GM23338 (cell line): Measurements from ENCODE around the gene NXN. TPM values are rescaled to one million over a fixed set of nuclear protein-coding genes. Genes with fewer than 3 reads are reported as not detected.

Experiments
- ATAC-seq: fragments of 200-7000 bp; cut with Tn5 transposase; 3 replicates; pipeline ENCODE4 v1.9.1; 2020
- DNase-seq: peaks from one replicate; pipeline ENCODE4 v3.0.0-alpha.2; 2015; ENCODE audit warnings: low spot score
- H2AFZ ChIP-seq: fragments of 200-600 bp; sonication (generic); 2 replicates; pipeline ENCODE4 v1.8.0; 2016; ENCODE audit warnings: antibody characterized with exemption, mild to moderate bottlenecking, moderate library complexity
- H3F3A ChIP-seq: fragments of 200-600 bp; sonication (generic); replicated peaks from 2 replicates; pipeline ENCODE4 v1.8.0; 2017; ENCODE audit warnings: antibody characterized with exemption, mixed run types, low read depth
- H3K27ac ChIP-seq: fragments of 200-600 bp; sonication (generic); 2 replicates; pipeline ENCODE4 v1.6.1; 2016; ENCODE audit warnings: low read depth
- H3K27me3 ChIP-seq: fragments of 200-600 bp; sonication (generic); 2 replicates; pipeline ENCODE4 v1.8.0; 2016; ENCODE audit warnings: mild to moderate bottlenecking, mixed run types, moderate library complexity; ENCODE audit not compliant: insufficient read depth
- H3K36me3 ChIP-seq: fragments of 200-600 bp; sonication (generic); 2 replicates; pipeline ENCODE4 v1.8.0; 2016; ENCODE audit warnings: mild to moderate bottlenecking; ENCODE audit not compliant: insufficient read depth
- H3K4me1 ChIP-seq: fragments of 200-600 bp; sonication (generic); 2 replicates; pipeline ENCODE4 v1.8.0; 2016; ENCODE audit warnings: mild to moderate bottlenecking, moderate library complexity; ENCODE audit not compliant: insufficient read depth
- H3K4me2 ChIP-seq: fragments of 200-600 bp; sonication (generic); 2 replicates; pipeline ENCODE4 v1.7.1; 2017; ENCODE audit warnings: mixed run types
- H3K4me3 ChIP-seq: fragments of 200-600 bp; sonication (generic); 2 replicates; pipeline ENCODE4 v1.6.1; 2016; ENCODE audit warnings: mixed run types
- H3K79me2 ChIP-seq: fragments of 200-600 bp; sonication (generic); replicated peaks from 2 replicates; pipeline ENCODE4 v1.8.0; 2017; ENCODE audit warnings: mild to moderate bottlenecking; ENCODE audit not compliant: insufficient read depth
- H3K9me2 ChIP-seq: fragments of 200-600 bp; sonication (generic); 2 replicates; pipeline ENCODE4 v1.8.0; 2017; ENCODE audit not compliant: insufficient read depth
- H4K20me1 ChIP-seq: fragments of 200-600 bp; sonication (generic); replicated peaks from 2 replicates; pipeline ENCODE4 v1.8.0; 2017; ENCODE audit warnings: mild to moderate bottlenecking; ENCODE audit not compliant: insufficient read depth
- H3K27ac Mint-ChIP-seq: 2 replicates; pipeline ENCODE4 v1.8.0; 2020; ENCODE audit warnings: inconsistent platforms, mild to moderate bottlenecking, moderate library complexity, mixed read lengths
- H3K27me3 Mint-ChIP-seq: 3 replicates; pipeline ENCODE4 v1.8.0; 2022; ENCODE audit warnings: low read depth, mild to moderate bottlenecking, moderate library complexity, mixed read lengths, inconsistent platforms; ENCODE audit not compliant: insufficient read depth, poor library complexity
- H3K36me3 Mint-ChIP-seq: 3 replicates; pipeline ENCODE4 v1.8.0; 2021; ENCODE audit warnings: low read depth, mild to moderate bottlenecking, inconsistent platforms, moderate library complexity, mixed read lengths
- H3K4me1 Mint-ChIP-seq: 3 replicates; pipeline ENCODE4 v1.8.0; 2020; ENCODE audit warnings: mild to moderate bottlenecking, inconsistent platforms, mixed read lengths
- H3K4me3 Mint-ChIP-seq: 3 replicates; pipeline ENCODE4 v1.8.0; 2021; ENCODE audit warnings: moderate library complexity, mild to moderate bottlenecking, inconsistent platforms, mixed read lengths
- H3K9me3 Mint-ChIP-seq: 3 replicates; pipeline ENCODE4 v1.8.0; 2020; ENCODE audit warnings: moderate library complexity, mild to moderate bottlenecking, inconsistent platforms, mixed read lengths
- CREB1 ChIP-seq: fragments of 250-450 bp; sonication (Bioruptor Pico); IDR thresholded peaks from 2 replicates; pipeline ENCODE4 v1.5.0; 2020; ENCODE audit warnings: low read depth, mild to moderate bottlenecking, moderate library complexity
- CTCF ChIP-seq, 2 experiments: fragments of 200-600 bp in 1 of 2; sonication (generic) in 1 of 2; conservative IDR thresholded peaks; 2 replicates each; pipeline versions ENCODE4 v1.5.1 to v1.6.1; 2016 to 2017; ENCODE audit warnings: antibody characterized with exemption in 2 of 2, low read depth in 2 of 2, mild to moderate bottlenecking in 2 of 2, moderate library complexity in 1 of 2
- ETS1 ChIP-seq: IDR thresholded peaks from 2 replicates; pipeline ENCODE4 v1.6.1; 2016; ENCODE audit warnings: antibody characterized with exemption
- EZH2 ChIP-seq: fragments of 200-600 bp; sonication (generic); IDR thresholded peaks from one replicate; pipeline ENCODE4 v1.8.0; 2017; ENCODE audit warnings: antibody characterized with exemption, mild to moderate bottlenecking, low read depth; ENCODE audit not compliant: unreplicated experiment
- EZH2phosphoT487 ChIP-seq: fragments of 200-600 bp; sonication (generic); IDR thresholded peaks from one replicate; pipeline ENCODE4 v1.8.1; 2018; ENCODE audit warnings: antibody characterized with exemption; ENCODE audit not compliant: unreplicated experiment
- JUNB ChIP-seq: IDR thresholded peaks from one replicate; pipeline ENCODE4 v1.6.1; 2016; ENCODE audit warnings: antibody characterized with exemption; ENCODE audit not compliant: unreplicated experiment
- NANOG ChIP-seq: IDR thresholded peaks from 2 replicates; pipeline ENCODE4 v1.6.1; 2016; ENCODE audit warnings: antibody characterized with exemption, borderline replicate concordance
- POLR2AphosphoS5 ChIP-seq: IDR thresholded peaks from 2 replicates; pipeline ENCODE4 v1.6.1; 2016; ENCODE audit warnings: antibody characterized with exemption, low read depth
- REST ChIP-seq: IDR thresholded peaks from one replicate; pipeline ENCODE4 v1.6.1; 2018; ENCODE audit warnings: antibody characterized with exemption; ENCODE audit not compliant: unreplicated experiment
- STAT1 ChIP-seq: IDR thresholded peaks from one replicate; pipeline ENCODE4 v1.6.1; 2016; ENCODE audit warnings: antibody characterized with exemption; ENCODE audit not compliant: unreplicated experiment
- ZNF114 ChIP-seq: fragments of 250-450 bp; sonication (Bioruptor Pico); IDR thresholded peaks from 2 replicates; pipeline ENCODE4 v1.5.0; 2020; ENCODE audit warnings: mild to moderate bottlenecking, moderate library complexity
- ZNF331 ChIP-seq: fragments of 250-450 bp; sonication (Bioruptor Pico); IDR thresholded peaks from 2 replicates; pipeline ENCODE4 v1.5.0; 2020; ENCODE audit warnings: low read depth, mild to moderate bottlenecking, moderate library complexity
- ZNF462 ChIP-seq: fragments of 250-450 bp; sonication (Bioruptor Pico); IDR thresholded peaks from 2 replicates; pipeline ENCODE4 v1.5.0; 2020; ENCODE audit warnings: mild to moderate bottlenecking, moderate library complexity
- polyA plus RNA-seq: library from polyadenylated mRNA; unstranded; fragments of >200 nt; fragmentation: Nextera tagmentation; extraction: Ambion mirVana; gene quantifications from 2 replicates; pipeline ENCODE4 v1.2.1, GENCODE V29; 2016
- total RNA-seq: library from RNA; depleted of rRNA; stranded (reverse); fragments of >200 nt; shearing (Covaris generic); gene quantifications from 2 replicates; pipeline ENCODE4 v1.2.3, GENCODE V29; 2014

NXN gene
- total and polyA plus RNA-seq, 2 experiments from 2014 or later, result 31.8 to 105 TPM

- H3K27ac Mint-ChIP-seq, result no peak overlapping the region
- no peaks in the 10 kb centered on the region for H3K27me3 Mint-ChIP-seq
- peaks cover 8% of the 10 kb centered on the region for H4K20me1 ChIP-seq
- no peaks in the 10 kb centered on the region for H3K4me1 ChIP-seq
- H3K9me3 Mint-ChIP-seq, result no peaks in the 10 kb centered on the region
- no peak overlapping the region for H3K4me2 ChIP-seq
- no peak overlapping the region for H2AFZ ChIP-seq
- no peak overlapping the region for H3K4me3 ChIP-seq
- no peaks in the 10 kb centered on the region for H3K9me2 ChIP-seq
- H3K4me3 Mint-ChIP-seq, result no peak overlapping the region
- H3K36me3 ChIP-seq, result peaks cover 5% of the 10 kb centered on the region; the same call in 1 of the 2 replicates
- H3K36me3 Mint-ChIP-seq, result peaks cover 33% of the 10 kb centered on the region
- no peaks in the 10 kb centered on the region for H3F3A ChIP-seq
- H3K27ac ChIP-seq, result 0 out of 2 replicates have a peak overlapping the region, but pooled peaks have one; percentile 45
- DNase-seq, result no peak
- TF ChIP-seq STAT1 (no peak), CTCF (conservative IDR thresholded peaks at IDR 0.05; ENCODE audit: low read depth in 2 of 2) (no peak), ETS1 (no peak), REST (no peak), EZH2 (no peak), POLR2AphosphoS5 (no peak), NANOG (no peak), JUNB (no peak), ZNF114 (CRISPR knock-in tag) (no peak), ZNF462 (CRISPR knock-in tag) (no peak), EZH2phosphoT487 (no peak), ZNF331 (CRISPR knock-in tag) (no peak), CREB1 (CRISPR knock-in tag) (no peak)
- no peaks in the 10 kb centered on the region for H3K27me3 ChIP-seq
- no peaks in the 10 kb centered on the region for H3K4me1 Mint-ChIP-seq
- no peak for ATAC-seq
- peaks cover 24% of the 10 kb centered on the region for H3K79me2 ChIP-seq
These were observed 154.4 kb downstream of the NXN start for GRCh38 chr17:825216-825615.
